ENCODE measurements around the gene NUBPL.
A peak's percentile ranks its signal among the peaks of the same experiment; 100 is the strongest.

NUBPL gene

GRCh38 chr14:31559939-31560338 lies 1.3 kb upstream of the NUBPL start:
- no peak overlapping the region for H3K27ac ChIP-seq (ENCODE audit: low read depth, low read length)
- peaks cover 2% of the 10 kb centered on the region; the same call in 1 of the 2 replicates for H3K27me3 ChIP-seq (ENCODE audit: control insufficient read depth, low read length)
- no peaks in the 10 kb centered on the region for H3K36me3 ChIP-seq (ENCODE audit: control insufficient read depth, low read length)
- H3K4me3 ChIP-seq (ENCODE audit: low read length) = no peak overlapping the region
- H3K9me3 ChIP-seq (ENCODE audit: control insufficient read depth, insufficient read depth, low read length) = no peaks in the 10 kb centered on the region
- H4K20me1 ChIP-seq (ENCODE audit: control insufficient read depth, insufficient read depth, low read depth, low read length) = no peaks in the 10 kb centered on the region
- no peak for TF ChIP-seq CTCF (IDR thresholded peaks at IDR 0.05; ENCODE audit: low read depth, low read length, poor library complexity, severe bottlenecking)
- no peak for TF ChIP-seq EZH2phosphoT487 (IDR thresholded peaks at IDR 0.05; ENCODE audit: borderline replicate concordance, low read length)
- H3F3A ChIP-seq (ENCODE audit: control insufficient read depth, insufficient read depth) = no peaks in the 10 kb centered on the region
- H3K4me1 ChIP-seq (ENCODE audit: control insufficient read depth, low read length) = peaks cover 18% of the 10 kb centered on the region
- H3K4me2 ChIP-seq (ENCODE audit: low read length) = no peak overlapping the region
- H3K9me2 ChIP-seq (replicated peaks; ENCODE audit: control insufficient read depth, low read length) = no peaks in the 10 kb centered on the region
- H3K79me2 ChIP-seq (ENCODE audit: control insufficient read depth, low read length) = peaks cover 9% of the 10 kb centered on the region

GRCh38 chr14:31560759-31561154 lies 447 bp upstream of the NUBPL start:
- H3K4me1 ChIP-seq (ENCODE audit: control insufficient read depth, low read length) = peaks cover 18% of the 10 kb centered on the region
- H3K79me2 ChIP-seq (ENCODE audit: control insufficient read depth, low read length) = peaks cover 9% of the 10 kb centered on the region
- H3K27ac ChIP-seq (ENCODE audit: low read depth, low read length) = peak overlapping the region; percentile 32
- H3F3A ChIP-seq (ENCODE audit: control insufficient read depth, insufficient read depth) = no peaks in the 10 kb centered on the region
- no peaks in the 10 kb centered on the region for H3K9me2 ChIP-seq (replicated peaks; ENCODE audit: control insufficient read depth, low read length)
- 0 out of 2 replicates have a peak, but pooled peaks cover 3% of the 10 kb centered on the region for H3K36me3 ChIP-seq (ENCODE audit: control insufficient read depth, low read length)
- H3K4me2 ChIP-seq (ENCODE audit: low read length) = peak overlapping the region; percentile 76
- H3K4me3 ChIP-seq (ENCODE audit: low read length) = peak overlapping the region; percentile 90
- H3K9me3 ChIP-seq (ENCODE audit: control insufficient read depth, insufficient read depth, low read length) = no peaks in the 10 kb centered on the region
- TF ChIP-seq CTCF (IDR thresholded peaks at IDR 0.05; ENCODE audit: low read depth, low read length, poor library complexity, severe bottlenecking) = no peak
- no peak for TF ChIP-seq EZH2phosphoT487 (IDR thresholded peaks at IDR 0.05; ENCODE audit: borderline replicate concordance, low read length)
- H4K20me1 ChIP-seq (ENCODE audit: control insufficient read depth, insufficient read depth, low read depth, low read length) = no peaks in the 10 kb centered on the region
- peaks cover 2% of the 10 kb centered on the region; the same call in 1 of the 2 replicates for H3K27me3 ChIP-seq (ENCODE audit: control insufficient read depth, low read length)

- Histone ChIP-seq H3K36me3 (ENCODE audit: control insufficient read depth, low read length) (peaks cover 11% of the 10 kb centered on the region), H3K4me2 (ENCODE audit: low read length) (no peak overlapping the region; the same call in 1 of the 2 replicates), H4K20me1 (ENCODE audit: control insufficient read depth, insufficient read depth, low read depth, low read length) (no peaks in the 10 kb centered on the region), H3F3A (ENCODE audit: control insufficient read depth, insufficient read depth) (no peaks in the 10 kb centered on the region), H3K4me3 (ENCODE audit: low read length) (no peak overlapping the region), H3K79me2 (ENCODE audit: control insufficient read depth, low read length) (peaks cover 9% of the 10 kb centered on the region), H3K27ac (ENCODE audit: low read depth, low read length) (no peak overlapping the region), H3K4me1 (ENCODE audit: control insufficient read depth, low read length) (peaks cover 23% of the 10 kb centered on the region), H3K9me2 (replicated peaks; ENCODE audit: control insufficient read depth, low read length) (no peaks in the 10 kb centered on the region), H3K27me3 (ENCODE audit: control insufficient read depth, low read length) (no peaks in the 10 kb centered on the region), H3K9me3 (ENCODE audit: control insufficient read depth, insufficient read depth, low read length) (no peaks in the 10 kb centered on the region)
- TF ChIP-seq EZH2phosphoT487 (IDR thresholded peaks at IDR 0.05; ENCODE audit: borderline replicate concordance, low read length) (no peak), CTCF (IDR thresholded peaks at IDR 0.05; ENCODE audit: low read depth, low read length, poor library complexity, severe bottlenecking) (no peak)
These were observed 3.0 kb downstream of the NUBPL start for GRCh38 chr14:31564194-31564593.

Measured in DOHH2 (cell line).